Stimulated activated naive CD8-positive, alpha-beta T cell treated with anti-CD3 and anti-CD28 coated beads, Interleukin-15, Interleukin-2, amounts not matched to agents 100 U/mL and 50 U/mL, for 24 hours (primary cell): ENCODE results near the gene TRIM37.

Experiments used
- ATAC-seq: fragments of 150-1000 bp; cut with Tn5 transposase; one replicate; pipeline ENCODE4 v1.10.0; 2021
- DNase-seq: peaks from one replicate; pipeline ENCODE4 v3.0.0; 2021

The TRIM37 gene

DNA sequence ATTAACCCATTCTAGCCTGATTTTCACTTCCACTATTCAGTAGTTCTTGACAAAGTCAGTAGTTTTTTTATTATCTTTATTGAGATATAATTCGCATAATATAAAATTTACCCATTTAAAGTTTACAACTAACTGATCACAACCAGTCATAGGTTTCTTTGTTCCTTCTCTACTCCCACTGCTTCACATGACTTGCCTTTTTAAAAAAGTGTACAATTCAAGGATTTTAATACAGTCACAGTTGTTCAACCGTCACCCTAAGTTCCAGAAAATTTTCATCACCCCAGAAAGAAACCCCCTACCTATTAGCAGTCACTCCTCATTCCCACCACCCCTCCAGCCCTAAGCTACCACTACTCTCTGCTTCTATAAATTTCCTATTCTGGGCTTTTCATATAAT lies 162.5 kb downstream of the TRIM37 start:
- no peak for DNase-seq
- no peak for ATAC-seq

DNA sequence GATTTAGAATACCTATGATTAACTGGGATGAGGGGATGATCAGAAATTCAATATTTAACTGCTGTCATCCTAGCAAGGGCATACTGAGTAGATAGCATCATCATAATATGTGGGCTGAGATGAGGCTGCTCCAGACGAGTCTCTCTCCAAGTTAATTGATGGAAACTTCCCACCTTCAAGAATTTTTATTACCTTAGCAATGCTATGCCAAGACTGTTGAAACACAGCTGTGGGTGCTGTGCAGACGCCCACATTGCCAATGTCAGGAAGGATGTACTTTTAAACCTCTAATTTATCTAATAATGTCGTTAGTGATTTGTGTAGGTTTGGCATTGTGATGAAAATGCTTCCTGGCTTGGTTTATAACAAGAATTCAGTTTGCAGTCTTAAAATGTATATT lies 170.4 kb downstream of the TRIM37 start:
- ATAC-seq (no peak), DNase-seq (no peak)

DNA sequence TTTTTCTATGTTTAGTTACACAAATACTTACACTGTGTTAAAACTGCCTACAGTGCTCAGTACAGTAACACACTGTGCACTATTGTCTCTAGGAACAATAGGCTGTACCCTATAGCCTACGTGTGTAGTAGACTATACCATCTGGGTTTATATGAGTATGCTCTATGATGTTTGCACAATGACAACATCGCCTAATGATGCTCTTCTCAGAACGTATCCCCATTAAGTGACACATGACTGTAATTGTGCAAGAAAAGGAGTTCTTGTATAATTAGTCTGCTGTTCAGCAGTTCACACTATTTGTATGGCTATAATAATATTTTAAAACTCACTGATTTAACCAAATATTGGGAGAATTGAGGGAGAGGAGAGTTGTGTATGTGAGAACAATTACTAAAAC lies 173.7 kb downstream of the TRIM37 start:
- no peak for DNase-seq
- no peak for ATAC-seq
